Stimulated activated CD8-positive, alpha-beta memory T cell treated with anti-CD3 and anti-CD28 coated beads, Interleukin-4, amount 100 ng/mL, for 1 hour (primary cell): ENCODE data around the gene CTBP2.

Source experiments
- DNase-seq, 2 donors: peaks; one replicate each; pipeline ENCODE4 v3.0.0-alpha.2; 2020; ENCODE audit warnings: low read depth in 2 of 2, low spot score in 1 of 2

Gene CTBP2

GRCh38 chr10:124987788-124988187 lies 172.6 kb downstream of the CTBP2 start:
- no peak for DNase-seq

DNA sequence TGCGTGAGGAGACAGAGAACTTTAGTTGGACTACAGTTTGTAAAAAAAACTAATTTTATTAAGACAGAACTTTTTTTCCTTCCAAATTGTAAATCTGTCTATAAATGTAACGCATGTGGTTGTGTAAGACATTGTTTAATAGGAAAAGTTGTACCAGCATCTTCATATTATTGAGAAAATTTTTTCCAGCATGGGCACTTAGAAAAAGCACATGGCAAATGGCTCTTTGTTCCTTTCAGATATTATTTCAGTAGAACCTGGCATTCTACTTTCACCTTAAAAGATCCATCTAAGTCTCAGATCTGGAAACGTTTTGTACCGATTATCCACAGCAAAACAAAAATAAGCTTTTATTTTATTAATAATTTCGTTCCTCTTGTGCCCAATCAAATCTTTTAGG lies 175.2 kb downstream of the CTBP2 start:
- no peak for DNase-seq

GRCh38 chr10:124984376-124984775 lies 176.0 kb downstream of the CTBP2 start:
- DNase-seq = no peak

- DNase-seq = no peak
Observed at GRCh38 chr10:124983321-124983720, 177.0 kb downstream of the CTBP2 start.

GRCh38 chr10:124978376-124978725 lies 182.0 kb downstream of the CTBP2 start:
- no peak for DNase-seq

DNA sequence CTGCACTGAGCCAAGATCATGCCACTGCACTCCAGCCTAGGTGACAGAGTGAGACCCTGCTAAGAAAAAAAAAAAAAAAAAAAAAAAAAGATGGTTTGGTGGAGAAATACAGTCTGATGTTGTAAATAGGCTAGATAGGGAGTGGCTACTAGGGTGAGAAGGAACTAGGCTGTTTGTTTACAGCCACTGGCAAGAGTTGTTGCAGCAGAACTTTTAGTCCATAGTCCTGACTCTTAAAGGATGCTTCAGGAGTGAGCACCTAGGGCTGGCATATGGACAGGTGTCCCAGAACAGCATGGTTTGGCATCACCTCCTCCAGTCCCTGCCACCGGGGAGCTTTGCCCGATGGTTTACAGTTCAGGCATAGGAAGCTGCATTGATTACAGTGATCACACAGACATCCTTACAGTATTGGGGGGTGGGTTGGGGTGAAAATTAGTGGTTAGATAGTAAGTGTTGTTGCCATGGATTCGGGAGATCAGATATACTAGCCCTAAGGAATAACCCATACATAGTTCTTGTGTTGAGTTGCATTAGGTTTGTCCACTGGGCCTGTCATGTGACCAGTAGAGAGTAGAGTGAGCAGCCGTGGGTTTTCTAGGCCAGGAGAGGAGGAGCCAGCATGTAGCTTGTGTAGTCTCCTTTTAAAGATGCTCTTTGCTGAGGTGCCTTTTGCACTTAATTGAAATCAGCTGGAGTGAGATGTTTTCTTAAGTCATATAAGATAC lies 182.6 kb downstream of the CTBP2 start:
- no peak for DNase-seq

DNA sequence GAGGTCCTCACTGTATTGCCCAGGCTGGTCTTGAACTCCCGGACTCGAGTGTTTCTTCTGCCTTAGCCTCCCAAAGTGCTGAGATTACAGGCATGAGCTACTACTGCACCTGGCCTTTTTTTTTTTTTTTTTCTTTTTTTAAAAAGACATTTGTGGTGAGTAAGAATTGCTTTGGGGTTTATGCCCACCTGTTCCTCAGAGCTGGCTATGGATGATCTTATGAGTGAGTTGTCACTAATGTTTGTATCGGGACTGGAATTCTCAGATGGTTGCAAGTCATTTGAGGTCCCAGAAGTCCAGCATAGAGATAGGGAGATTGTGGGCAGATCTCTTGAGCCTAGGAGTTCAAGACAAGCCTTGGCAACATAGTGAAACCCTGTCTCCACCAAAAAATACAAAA lies 183.2 kb downstream of the CTBP2 start:
- no peak for DNase-seq

DNA sequence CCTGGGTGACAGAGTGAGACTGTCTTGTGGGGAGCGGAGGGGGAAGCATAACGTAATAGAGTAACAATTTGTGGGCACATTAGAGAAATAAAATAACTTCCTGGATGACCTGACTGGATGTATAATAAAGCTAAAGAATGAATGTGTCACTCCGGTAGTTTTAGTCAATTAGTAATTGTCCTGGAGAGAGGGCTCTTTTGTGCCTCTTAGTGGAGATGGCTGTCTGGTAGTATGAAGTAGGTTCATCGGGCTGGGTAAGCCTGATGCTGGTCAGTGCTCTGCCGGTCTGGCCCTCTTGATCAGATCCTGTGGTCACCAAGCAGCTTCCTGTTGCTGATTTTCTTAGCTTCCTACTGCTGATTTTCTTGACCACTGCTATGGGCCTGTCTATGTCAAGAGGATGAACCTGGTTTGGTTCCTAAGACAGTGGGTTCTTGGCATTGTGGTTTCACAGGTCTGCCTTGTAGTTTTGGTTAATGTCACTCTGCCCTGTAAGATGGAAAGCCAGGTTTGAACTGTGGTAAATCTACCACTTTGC lies 184.3 kb downstream of the CTBP2 start:
- DNase-seq = no peak

DNA sequence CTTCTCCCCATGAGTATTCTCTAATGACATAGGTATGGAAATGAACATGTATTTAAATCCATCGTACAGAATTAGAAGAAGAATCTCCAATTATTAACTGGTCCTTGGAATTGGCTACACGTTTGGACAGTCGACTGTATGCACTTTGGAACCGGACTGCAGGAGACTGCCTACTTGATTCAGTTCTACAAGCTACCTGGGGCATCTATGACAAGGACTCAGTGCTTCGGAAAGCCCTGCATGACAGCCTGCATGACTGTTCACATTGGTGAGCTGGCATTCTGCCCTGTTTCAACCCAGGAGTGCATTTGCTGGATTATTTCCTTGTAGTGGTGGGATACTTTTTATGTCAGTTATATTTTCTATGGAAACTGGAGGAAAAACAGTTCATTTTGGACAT lies 186.2 kb downstream of the CTBP2 start:
- no peak for DNase-seq

GRCh38 chr10:124972637-124973036 lies 187.7 kb downstream of the CTBP2 start:
- DNase-seq = no peak

- DNase-seq = no peak
Observed at GRCh38 chr10:124971276-124971675, 189.1 kb downstream of the CTBP2 start.

GRCh38 chr10:124967255-124967654 lies 193.1 kb downstream of the CTBP2 start:
- no peak for DNase-seq

DNA sequence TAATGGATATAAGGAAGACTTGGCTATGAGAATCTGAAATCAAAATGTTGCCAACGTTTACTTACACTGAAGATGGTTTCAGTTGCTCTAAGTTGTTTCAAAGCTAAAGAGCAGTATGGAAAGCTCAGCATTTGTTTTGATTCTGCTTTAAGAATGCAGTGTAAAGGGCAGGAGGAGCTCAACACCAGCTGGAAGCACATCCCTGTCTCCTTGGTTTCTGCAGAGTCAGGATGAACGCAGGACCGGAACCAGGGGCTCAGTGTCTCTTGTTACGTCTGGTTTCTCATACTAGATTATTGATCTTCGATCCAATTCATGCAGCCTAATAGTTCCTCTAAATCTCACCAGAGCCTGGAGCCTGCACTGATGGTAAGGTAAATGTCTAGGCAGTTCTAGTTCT lies 194.4 kb downstream of the CTBP2 start:
- no peak for DNase-seq

- no peak for DNase-seq
Observed at GRCh38 chr10:124963866-124964720, 196.3 kb downstream of the CTBP2 start.

GRCh38 chr10:124962421-124962820 lies 197.9 kb downstream of the CTBP2 start:
- DNase-seq = no peak

GRCh38 chr10:124961248-124961570 lies 199.2 kb downstream of the CTBP2 start:
- DNase-seq = no peak

GRCh38 chr10:124959564-124959963 lies 200.8 kb downstream of the CTBP2 start:
- DNase-seq = no peak

GRCh38 chr10:124957404-124957947 lies 202.9 kb downstream of the CTBP2 start:
- DNase-seq = no peak

DNA sequence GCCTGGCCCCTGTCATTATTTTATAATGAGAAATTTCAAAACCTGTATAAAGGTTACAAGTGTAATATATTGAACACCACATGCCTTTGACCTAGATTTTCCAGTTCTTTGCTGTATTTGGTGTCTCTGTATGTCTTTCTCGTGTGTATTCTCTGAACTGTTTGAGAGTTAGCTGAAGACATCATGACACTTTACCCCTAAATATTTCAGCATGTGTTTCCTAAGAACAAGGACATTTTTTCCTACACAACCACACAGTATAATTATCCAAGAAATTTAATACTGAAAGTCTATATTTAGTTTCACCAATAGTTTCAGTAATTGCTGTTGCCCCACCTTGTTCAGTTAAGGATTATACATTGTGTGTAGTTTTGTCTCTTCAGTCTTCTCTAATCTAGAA lies 203.6 kb downstream of the CTBP2 start:
- DNase-seq = no peak

- no peak for DNase-seq
Observed at GRCh38 chr10:124955868-124956267, 204.5 kb downstream of the CTBP2 start.

GRCh38 chr10:124955243-124955642 lies 205.1 kb downstream of the CTBP2 start:
- no peak for DNase-seq

DNA sequence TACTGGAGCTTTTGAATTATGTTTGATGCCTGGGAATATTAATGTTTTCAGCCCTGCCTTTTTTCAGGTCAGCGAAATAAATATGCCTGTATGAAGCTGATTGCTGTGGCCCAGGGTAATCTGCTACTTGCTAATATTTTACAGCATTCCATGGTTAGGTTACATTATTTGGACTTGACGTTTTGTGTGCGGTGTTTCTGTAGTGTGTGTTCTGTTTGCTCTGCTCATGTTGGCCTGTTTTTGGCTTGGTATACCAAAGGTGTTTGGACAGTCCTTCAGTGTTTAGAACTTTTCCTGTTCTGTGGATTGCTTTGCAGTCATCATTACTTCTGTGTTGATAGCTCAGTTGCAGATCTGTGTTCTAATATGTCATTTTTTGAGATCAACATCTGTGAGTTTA lies 206.9 kb downstream of the CTBP2 start:
- no peak for DNase-seq
